NCI-H748 (cell line): Measurements from ENCODE around the gene THSD7B.

Experiments used
- DNase-seq: peaks from one replicate; lab custom pipeline; 2025; ENCODE audit not compliant: unreplicated experiment; lab: John Stamatoyannopoulos, UW

THSD7B gene

GRCh38 chr2:136818839-136819238, 53.5 kb downstream of the THSD7B start:
- DNase-seq: no peak

GRCh38 chr2:136823291-136823690, 57.9 kb downstream of the THSD7B start:
- no peak for DNase-seq

- DNase-seq: no peak
These were observed 62.8 kb downstream of the THSD7B start for GRCh38 chr2:136828162-136828561.

- no peak for DNase-seq
These were observed 63.4 kb downstream of the THSD7B start for GRCh38 chr2:136828774-136829173.

GRCh38 chr2:136844546-136844945, 79.2 kb downstream of the THSD7B start:
- no peak for DNase-seq

- DNase-seq: peak; percentile 91
These were observed 93.3 kb downstream of the THSD7B start for GRCh38 chr2:136858656-136859055.

GRCh38 chr2:136860443-136860958, 95.2 kb downstream of the THSD7B start:
- no peak for DNase-seq

GRCh38 chr2:136863468-136863867, 98.1 kb downstream of the THSD7B start:
- DNase-seq: no peak

- no peak for DNase-seq
These were observed 98.5 kb downstream of the THSD7B start for GRCh38 chr2:136863874-136864273.

GRCh38 chr2:136871424-136871823, 106.1 kb downstream of the THSD7B start:
- DNase-seq: no peak

- DNase-seq: peak; percentile 48
These were observed 108.9 kb downstream of the THSD7B start for GRCh38 chr2:136874258-136874657.

- no peak for DNase-seq
These were observed 125.8 kb downstream of the THSD7B start for GRCh38 chr2:136891100-136891499.

- no peak for DNase-seq
These were observed 128.8 kb downstream of the THSD7B start for GRCh38 chr2:136894007-136894634.

- no peak for DNase-seq
These were observed 136.4 kb downstream of the THSD7B start for GRCh38 chr2:136901732-136902131.

- no peak for DNase-seq
These were observed 140.4 kb downstream of the THSD7B start for GRCh38 chr2:136905779-136906178.

- DNase-seq: no peak
These were observed 144.4 kb downstream of the THSD7B start for GRCh38 chr2:136909777-136910176.

- no peak for DNase-seq
These were observed 150.8 kb downstream of the THSD7B start for GRCh38 chr2:136916131-136916530.

GRCh38 chr2:136917411-136917881, 152.1 kb downstream of the THSD7B start:
- DNase-seq: no peak

GRCh38 chr2:136919682-136920081, 154.3 kb downstream of the THSD7B start:
- no peak for DNase-seq

GRCh38 chr2:136920652-136921333, 155.4 kb downstream of the THSD7B start:
- DNase-seq: peak; percentile 3

- DNase-seq: no peak
These were observed 161.8 kb downstream of the THSD7B start for GRCh38 chr2:136927156-136927555.

- no peak for DNase-seq
These were observed 164.2 kb downstream of the THSD7B start for GRCh38 chr2:136929531-136929930.
